Endodermal cell (in vitro differentiated cells): ENCODE results near the gene OR5B21. TPM values are rescaled to one million over a fixed set of nuclear protein-coding genes. Genes with fewer than 3 reads are reported as not detected.

ENCODE experiments used
- DNase-seq: peaks from one replicate; pipeline ENCODE4 v3.0.0-alpha.2; 2017
- H3K27ac ChIP-seq: 2 replicates; pipeline ENCODE4 v1.5.1; 2013; ENCODE audit warnings: mild to moderate bottlenecking, low read depth, low read length, moderate library complexity
- H3K27me3 ChIP-seq: 2 replicates; pipeline ENCODE4 v1.6.1; 2013; ENCODE audit warnings: mild to moderate bottlenecking, low read length, moderate library complexity; ENCODE audit not compliant: insufficient read depth, control insufficient read depth, poor library complexity, severe bottlenecking
- H3K36me3 ChIP-seq: 2 replicates; pipeline ENCODE4 v1.7.0; 2013; ENCODE audit warnings: mild to moderate bottlenecking, low read length, moderate library complexity; ENCODE audit not compliant: control insufficient read depth, insufficient read depth
- H3K4me1 ChIP-seq: one replicate; pipeline ENCODE4 v1.7.0; 2013; ENCODE audit warnings: low read length; ENCODE audit not compliant: control insufficient read depth, insufficient read depth
- H3K4me3 ChIP-seq: 2 replicates; pipeline ENCODE4 v1.5.1; 2013; ENCODE audit warnings: mild to moderate bottlenecking, low read length, moderate library complexity
- H3K9ac ChIP-seq: 2 replicates; pipeline ENCODE4 v1.6.1; 2013; ENCODE audit warnings: mild to moderate bottlenecking, low read length, moderate library complexity; ENCODE audit not compliant: poor library complexity, severe bottlenecking; ENCODE audit errors: extremely low read depth
- H3K9me3 ChIP-seq: 2 replicates; pipeline ENCODE4 v1.6.1; 2013; ENCODE audit warnings: mild to moderate bottlenecking, low read length, moderate library complexity; ENCODE audit not compliant: control insufficient read depth
- H3K27ac Mint-ChIP-seq: 2 replicates; pipeline ENCODE4 v1.8.0; 2020; ENCODE audit warnings: mixed read lengths
- H3K27me3 Mint-ChIP-seq: 2 replicates; pipeline ENCODE4 v1.8.0; 2021; ENCODE audit warnings: mild to moderate bottlenecking, mixed read lengths; ENCODE audit not compliant: insufficient read depth
- H3K36me3 Mint-ChIP-seq: 2 replicates; pipeline ENCODE4 v1.8.0; 2020; ENCODE audit warnings: low read depth, mixed read lengths
- H3K4me1 Mint-ChIP-seq: 2 replicates; pipeline ENCODE4 v1.8.0; 2020; ENCODE audit warnings: mixed read lengths
- H3K4me3 Mint-ChIP-seq: 2 replicates; pipeline ENCODE4 v1.8.0; 2020; ENCODE audit warnings: mild to moderate bottlenecking, moderate library complexity, mixed read lengths
- H3K9me3 Mint-ChIP-seq: 2 replicates; pipeline ENCODE4 v1.8.0; 2020; ENCODE audit warnings: mild to moderate bottlenecking, mixed read lengths
- WGBS, 2 experiments: methylation state at CpG; one replicate each; pipeline versions ENCODE4 v1.1.5 to v1.1.7; 2013; ENCODE audit warnings: missing lambda C conversion rate in 2 of 2, mixed read lengths in 1 of 2; ENCODE audit not compliant: insufficient coverage in 1 of 2, insufficient read length in 1 of 2; 5-methylcytosine and 5-hydroxymethylcytosine counted together
- total RNA-seq, 2 donors: library from RNA; stranded (reverse); fragmentation: NEBNext Ultra II Directional in 1 of 2; extraction: Animal tissue kit (Norgen Biotek cat#: 25700) in 1 of 2; gene quantifications; 2 replicates in 1 of 2; 3 replicates in 1 of 2; pipeline ENCODE4 v1.2.1, GENCODE V29; 2021
- TF ChIP-seq, protein P1 (sequence below): fragments of 200-600 bp; sonication (generic); conservative IDR thresholded peaks from 2 replicates; pipeline ENCODE4 v1.5.0; 2021; ENCODE audit warnings: antibody characterized with exemption, mild to moderate bottlenecking

OR5B21 gene
- total RNA-seq, 2 donors from 2014 or later, result not detected

DNA sequence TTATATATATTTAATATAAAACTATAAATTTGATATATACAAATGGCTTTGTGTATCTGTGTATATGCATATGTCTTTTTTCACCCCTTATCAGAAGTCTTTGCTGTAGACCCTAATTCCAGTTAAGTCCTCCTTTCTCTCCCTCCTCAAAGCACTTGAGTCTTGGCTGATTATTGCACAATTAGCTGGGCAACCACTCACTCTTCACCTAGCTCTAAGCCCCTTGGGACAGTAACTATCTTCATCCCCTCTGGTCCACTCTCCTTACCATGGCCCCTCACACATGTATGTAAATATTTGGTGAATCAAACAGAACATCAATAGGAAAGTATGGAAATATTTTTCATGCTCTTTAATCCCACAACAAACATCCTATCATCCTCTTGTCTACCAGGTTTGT, 909 bp upstream of the OR5B21 start:
- H3K9ac ChIP-seq, result no peak overlapping the region

DNA sequence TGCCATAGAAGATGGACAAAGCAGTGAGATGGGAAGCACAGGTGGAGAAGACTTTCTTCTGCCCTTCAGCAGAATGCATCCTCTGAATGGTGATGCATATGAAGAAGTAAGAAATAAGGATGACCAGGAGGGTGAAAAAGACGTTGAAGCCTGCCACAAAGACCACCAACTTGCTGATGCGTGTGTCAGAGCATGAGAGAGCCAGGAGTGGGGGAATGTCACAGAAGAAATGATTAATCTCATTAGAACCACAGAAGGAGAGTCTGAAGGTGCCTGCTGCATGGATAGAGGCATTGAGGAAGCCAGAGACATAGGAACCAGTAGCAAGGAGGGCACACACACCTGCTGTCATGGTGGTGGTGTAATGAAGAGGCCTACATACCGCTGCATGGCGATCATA, 550 bp downstream of the OR5B21 start:
- H3K36me3 ChIP-seq, result no peaks in the 10 kb centered on the region
- TF ChIP-seq, protein P1, sequence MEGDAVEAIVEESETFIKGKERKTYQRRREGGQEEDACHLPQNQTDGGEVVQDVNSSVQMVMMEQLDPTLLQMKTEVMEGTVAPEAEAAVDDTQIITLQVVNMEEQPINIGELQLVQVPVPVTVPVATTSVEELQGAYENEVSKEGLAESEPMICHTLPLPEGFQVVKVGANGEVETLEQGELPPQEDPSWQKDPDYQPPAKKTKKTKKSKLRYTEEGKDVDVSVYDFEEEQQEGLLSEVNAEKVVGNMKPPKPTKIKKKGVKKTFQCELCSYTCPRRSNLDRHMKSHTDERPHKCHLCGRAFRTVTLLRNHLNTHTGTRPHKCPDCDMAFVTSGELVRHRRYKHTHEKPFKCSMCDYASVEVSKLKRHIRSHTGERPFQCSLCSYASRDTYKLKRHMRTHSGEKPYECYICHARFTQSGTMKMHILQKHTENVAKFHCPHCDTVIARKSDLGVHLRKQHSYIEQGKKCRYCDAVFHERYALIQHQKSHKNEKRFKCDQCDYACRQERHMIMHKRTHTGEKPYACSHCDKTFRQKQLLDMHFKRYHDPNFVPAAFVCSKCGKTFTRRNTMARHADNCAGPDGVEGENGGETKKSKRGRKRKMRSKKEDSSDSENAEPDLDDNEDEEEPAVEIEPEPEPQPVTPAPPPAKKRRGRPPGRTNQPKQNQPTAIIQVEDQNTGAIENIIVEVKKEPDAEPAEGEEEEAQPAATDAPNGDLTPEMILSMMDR, result no peak
- Mint-ChIP-seq H3K36me3 (no peaks in the 10 kb centered on the region), H3K27ac (no peak overlapping the region), H3K27me3 (peaks cover 2% of the 10 kb centered on the region), H3K9me3 (no peaks in the 10 kb centered on the region), H3K4me3 (no peak overlapping the region), H3K4me1 (peaks cover 9% of the 10 kb centered on the region)
- no peak overlapping the region for H3K4me3 ChIP-seq
- H3K9me3 ChIP-seq, result no peaks in the 10 kb centered on the region
- no peak overlapping the region for H3K27ac ChIP-seq
- no peaks in the 10 kb centered on the region for H3K4me1 ChIP-seq
- DNase-seq, result no peak
- no peak overlapping the region for H3K9ac ChIP-seq
- H3K27me3 ChIP-seq, result no peaks in the 10 kb centered on the region
- WGBS, 2 experiments, result 86 to 100% methylated on average over 4 of the region's 4 CpGs

More for the DNA sequence above, 909 bp upstream of the OR5B21 start:
- Histone ChIP-seq H3K9me3 (no peaks in the 10 kb centered on the region), H3K27me3 (no peaks in the 10 kb centered on the region), H3K4me3 (no peak overlapping the region), H3K4me1 (no peaks in the 10 kb centered on the region), H3K36me3 (no peaks in the 10 kb centered on the region), H3K27ac (no peak overlapping the region)
- peaks cover 10% of the 10 kb centered on the region for H3K4me1 Mint-ChIP-seq
- peaks cover 2% of the 10 kb centered on the region for H3K27me3 Mint-ChIP-seq
- no peaks in the 10 kb centered on the region for H3K9me3 Mint-ChIP-seq
- H3K27ac Mint-ChIP-seq, result no peak overlapping the region
- no peak overlapping the region for H3K4me3 Mint-ChIP-seq
- DNase-seq, result no peak
- TF ChIP-seq, protein P1, result no peak
- H3K36me3 Mint-ChIP-seq, result no peaks in the 10 kb centered on the region

DNA sequence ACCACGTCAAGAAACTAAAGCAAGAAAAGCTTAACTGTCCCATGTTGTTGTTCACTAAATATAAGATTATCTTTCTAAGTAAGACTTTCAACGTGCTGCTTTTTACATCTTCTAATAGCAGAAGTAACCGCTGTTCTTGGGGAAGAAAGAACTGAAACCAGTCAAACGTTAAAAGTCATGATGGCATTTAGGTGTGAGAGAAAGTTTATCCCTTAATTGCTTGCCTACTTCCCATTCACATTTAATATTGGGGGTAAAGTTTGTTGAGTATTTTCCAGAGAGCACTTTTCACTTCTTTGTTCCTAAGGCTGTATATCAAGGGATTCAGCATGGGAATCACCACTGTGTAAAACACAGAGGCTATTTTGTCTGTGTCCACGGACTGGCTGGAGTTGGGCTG, 970 bp downstream of the OR5B21 start:
- WGBS, 2 experiments, result 82 to 92% methylated on average over 1 to 5 of the region's 5 CpGs
- TF ChIP-seq, protein P1, result no peak

More for the DNA sequence above, 970 bp downstream of the OR5B21 start:
- H3K27me3 Mint-ChIP-seq, result peaks cover 2% of the 10 kb centered on the region
- no peaks in the 10 kb centered on the region for H3K36me3 Mint-ChIP-seq
- H3K4me3 Mint-ChIP-seq, result no peak overlapping the region
- H3K9me3 Mint-ChIP-seq, result no peaks in the 10 kb centered on the region
- no peaks in the 10 kb centered on the region for H3K9me3 ChIP-seq
- H3K36me3 ChIP-seq, result no peaks in the 10 kb centered on the region
- no peak overlapping the region for H3K27ac Mint-ChIP-seq
- no peak for DNase-seq
- no peak overlapping the region for H3K27ac ChIP-seq
- H3K4me3 ChIP-seq, result no peak overlapping the region
- H3K9ac ChIP-seq, result no peak overlapping the region
- no peaks in the 10 kb centered on the region for H3K4me1 ChIP-seq
- H3K27me3 ChIP-seq, result no peaks in the 10 kb centered on the region
- peaks cover 6% of the 10 kb centered on the region for H3K4me1 Mint-ChIP-seq
